GM21825 (cell line): ENCODE data around the gene MMP27.
A peak's percentile ranks its signal among the peaks of the same experiment; 100 is the strongest.

Experiments
- ATAC-seq: cut with Tn5 transposase; IDR thresholded peaks from one replicate; pipeline ENCODE4 v1.9.1; 2021; ENCODE audit warnings: mild to moderate bottlenecking, moderate library complexity; ENCODE audit not compliant: unreplicated experiment

Gene MMP27

DNA sequence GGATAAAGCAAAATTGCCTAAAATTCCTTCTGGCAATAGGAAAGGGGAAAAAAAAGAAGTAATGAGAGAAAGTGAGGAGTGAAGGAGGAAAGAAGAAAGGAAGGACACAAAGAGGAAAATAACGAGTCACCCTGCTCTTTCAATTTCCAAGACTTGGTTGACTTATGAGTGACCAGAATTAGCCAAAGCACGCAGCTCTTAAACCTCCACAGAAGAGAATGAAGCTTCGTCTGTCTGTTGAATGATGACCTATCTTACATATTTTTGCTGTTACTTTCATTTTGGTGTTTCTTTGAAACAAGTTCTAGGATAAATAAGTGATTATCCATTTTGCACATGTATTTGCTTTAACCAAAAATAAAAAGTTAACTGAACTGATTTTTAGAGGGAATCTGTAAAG lies 728 bp downstream of the MMP27 start:
- ATAC-seq: no peak

DNA sequence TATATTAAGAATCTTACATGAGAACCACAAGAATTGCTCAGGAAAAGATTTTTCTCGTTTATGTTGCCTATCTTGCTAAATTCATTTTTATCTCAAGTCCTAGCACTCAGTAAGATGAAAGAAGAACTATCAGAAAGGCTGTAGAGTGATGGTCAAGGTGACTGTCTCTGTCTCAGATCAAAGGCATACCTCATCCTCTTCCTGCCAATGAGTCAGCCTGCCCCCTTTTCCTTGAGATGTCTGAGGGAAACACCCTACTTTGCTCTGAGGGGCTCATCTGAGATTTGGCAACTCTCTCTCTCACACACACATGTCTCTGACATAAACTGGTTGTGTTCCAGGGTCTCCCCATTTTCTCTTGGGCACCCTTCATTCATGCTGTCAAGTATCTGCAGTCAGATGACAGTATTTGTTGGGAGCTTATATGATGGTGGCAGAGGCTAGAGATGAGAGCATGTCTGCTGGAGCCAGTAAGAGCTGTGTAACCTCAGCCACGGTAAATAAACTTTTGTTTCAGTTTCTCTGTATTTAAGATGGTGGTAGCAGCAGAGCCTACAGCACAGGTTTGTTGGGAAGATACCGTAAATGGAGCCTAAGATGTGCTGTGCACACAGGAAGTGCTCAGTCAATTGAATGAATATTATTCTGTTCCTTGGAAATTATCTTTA lies 1.6 kb downstream of the MMP27 start:
- ATAC-seq: no peak

DNA sequence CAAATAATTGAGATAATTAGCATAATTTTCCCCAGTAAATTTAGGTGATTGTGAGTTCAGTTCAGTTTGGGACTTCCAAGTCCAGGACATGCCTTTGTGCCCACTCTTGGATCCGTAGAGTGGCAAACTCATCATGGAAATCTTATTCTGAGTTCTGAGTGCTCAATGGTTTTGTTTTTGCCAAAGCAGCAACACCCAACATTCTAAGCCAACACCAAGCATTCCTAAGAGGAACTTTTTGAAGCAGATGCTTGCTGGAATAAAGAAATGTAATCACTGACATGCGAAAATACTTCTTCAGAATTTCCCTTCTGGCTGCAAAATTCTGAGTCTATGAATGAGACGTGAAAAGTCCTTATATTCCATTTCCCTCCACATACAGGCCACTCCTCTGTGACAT lies 10.4 kb downstream of the MMP27 start:
- ATAC-seq: no peak

DNA sequence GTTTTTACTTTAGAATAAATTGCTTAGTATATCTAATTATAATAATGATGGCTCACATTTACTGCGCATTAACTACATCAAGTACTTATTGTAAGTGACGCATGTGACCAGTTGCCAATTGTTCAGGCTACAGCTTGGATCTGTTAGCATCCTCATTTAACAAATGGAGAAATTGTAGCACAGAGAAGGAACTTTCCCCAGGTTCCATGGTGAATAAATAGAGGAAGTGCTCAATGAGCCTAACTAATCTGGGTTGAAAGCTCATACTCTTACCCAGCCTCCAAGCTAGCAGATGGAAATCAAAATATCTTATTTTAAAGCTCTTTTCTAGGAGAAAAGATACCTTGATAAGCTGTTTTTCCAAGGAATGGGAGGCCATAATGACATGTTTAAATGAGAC lies 19.8 kb downstream of the MMP27 start:
- ATAC-seq: no peak

DNA sequence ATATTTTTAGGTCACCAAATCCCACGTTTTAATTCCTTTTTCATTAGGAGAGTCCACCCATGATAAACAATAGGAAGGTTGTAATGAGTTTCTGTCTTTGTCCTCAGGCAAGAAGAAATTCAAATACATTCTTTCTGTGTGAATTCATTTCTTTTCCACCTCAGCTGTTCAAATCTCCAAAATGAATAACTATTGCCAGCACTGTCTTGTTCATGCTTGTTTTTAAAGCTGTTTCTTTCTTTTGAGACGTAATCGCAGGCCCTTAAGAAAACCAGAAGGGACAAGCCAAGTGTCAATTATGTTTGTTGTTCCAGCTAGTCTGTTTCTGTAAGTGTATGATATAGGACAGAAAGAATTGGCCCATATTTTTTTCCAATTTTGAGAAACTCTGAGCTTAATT lies 20.2 kb downstream of the MMP27 start:
- no peak for ATAC-seq

DNA sequence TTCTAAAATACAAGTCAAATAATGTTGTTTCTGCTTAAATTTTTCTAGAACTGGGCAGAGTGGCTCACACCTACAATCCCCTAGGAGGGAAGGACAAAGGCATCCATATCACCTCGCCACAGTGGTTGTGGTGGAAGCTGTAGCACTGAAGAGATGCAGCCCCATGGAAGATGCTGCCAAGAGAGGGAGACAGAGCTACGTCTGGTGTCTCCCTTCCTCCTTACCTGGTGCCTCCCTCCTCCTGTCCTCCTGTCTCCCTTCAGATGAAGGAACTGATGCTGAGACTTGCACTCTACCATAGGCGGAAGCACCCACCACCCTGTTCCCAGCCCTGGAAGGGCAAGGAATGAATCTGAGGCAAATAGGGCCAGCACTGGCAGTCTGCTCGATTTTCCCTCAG lies 22.3 kb downstream of the MMP27 start:
- no peak for ATAC-seq

DNA sequence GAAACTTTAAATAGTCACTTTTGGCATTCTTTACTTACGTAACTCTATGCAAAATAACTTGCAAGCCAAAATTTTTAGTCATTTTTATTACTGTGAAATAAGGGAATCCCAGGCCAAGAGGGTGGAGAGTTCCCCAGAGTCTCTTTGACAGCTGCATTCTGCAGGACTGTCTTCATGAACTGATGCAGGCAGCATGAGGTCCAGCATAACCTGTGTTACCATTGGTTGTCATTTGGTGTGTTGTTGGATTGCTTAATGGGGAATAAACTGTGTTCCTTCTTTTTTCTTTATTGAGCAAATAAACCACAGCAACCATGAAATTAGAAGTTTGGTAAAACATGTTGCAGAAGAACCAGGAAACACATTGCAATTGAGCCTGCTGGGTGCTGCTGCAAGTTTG lies 24.6 kb downstream of the MMP27 start:
- ATAC-seq: no peak

DNA sequence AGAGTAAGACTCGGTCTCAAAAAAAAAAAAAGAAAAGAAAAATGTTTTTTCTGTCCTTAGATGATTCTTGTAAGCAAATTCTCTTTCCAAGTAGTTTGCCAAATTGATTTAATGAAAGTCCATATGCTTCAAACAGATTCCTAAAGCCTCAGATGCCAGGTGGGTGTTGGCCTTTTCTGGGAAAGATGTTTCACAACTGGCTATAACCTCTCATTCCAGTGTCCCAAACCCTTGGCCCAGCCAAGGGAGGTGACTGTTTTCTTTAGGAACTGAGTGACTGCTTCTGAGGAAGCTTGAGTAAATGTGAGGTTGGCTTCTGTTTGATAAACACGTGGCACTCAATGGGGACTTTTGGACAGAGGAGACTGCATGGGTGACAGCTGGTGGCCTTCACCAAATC lies 27.5 kb downstream of the MMP27 start:
- no peak for ATAC-seq

DNA sequence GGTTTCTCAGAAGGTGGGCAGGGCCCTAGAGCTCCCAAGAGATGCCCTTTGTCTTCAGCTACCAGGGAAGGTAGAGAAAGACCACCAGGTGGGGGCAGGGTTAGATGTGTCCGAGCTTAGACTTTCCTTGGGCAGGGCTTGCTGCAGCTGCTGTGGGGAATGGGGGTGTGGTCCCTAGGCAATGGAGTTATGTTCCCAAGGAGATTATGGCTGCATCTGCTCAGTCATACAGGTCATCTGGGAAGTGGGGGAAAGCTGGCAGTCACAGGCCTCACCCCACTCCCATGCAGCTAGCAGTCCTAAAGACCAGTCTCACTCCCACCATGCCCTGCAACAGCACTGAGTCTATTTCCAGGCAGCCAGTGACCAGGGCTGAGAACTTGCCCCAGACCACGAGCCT lies 29.5 kb downstream of the MMP27 start:
- no peak for ATAC-seq

DNA sequence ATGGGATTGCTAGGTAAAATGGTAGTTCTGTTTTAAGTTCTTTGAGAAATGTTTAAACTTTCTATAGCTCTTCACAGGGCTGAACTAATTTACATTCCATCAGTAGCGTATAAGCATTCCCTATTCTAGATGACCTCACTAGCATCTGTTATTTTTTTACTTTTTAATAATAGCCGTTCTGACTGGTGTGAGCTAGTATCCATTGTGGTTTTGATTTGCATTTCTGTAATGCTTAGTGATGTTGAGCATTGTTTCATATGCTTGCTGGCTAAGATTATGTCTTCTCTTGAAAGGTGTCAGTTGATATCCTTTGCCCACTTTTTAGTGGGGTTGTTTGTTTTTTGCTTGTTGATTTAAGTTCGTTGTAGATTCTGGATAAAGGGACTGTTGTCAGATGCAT lies 35.9 kb downstream of the MMP27 start:
- peak; percentile 46 for ATAC-seq

DNA sequence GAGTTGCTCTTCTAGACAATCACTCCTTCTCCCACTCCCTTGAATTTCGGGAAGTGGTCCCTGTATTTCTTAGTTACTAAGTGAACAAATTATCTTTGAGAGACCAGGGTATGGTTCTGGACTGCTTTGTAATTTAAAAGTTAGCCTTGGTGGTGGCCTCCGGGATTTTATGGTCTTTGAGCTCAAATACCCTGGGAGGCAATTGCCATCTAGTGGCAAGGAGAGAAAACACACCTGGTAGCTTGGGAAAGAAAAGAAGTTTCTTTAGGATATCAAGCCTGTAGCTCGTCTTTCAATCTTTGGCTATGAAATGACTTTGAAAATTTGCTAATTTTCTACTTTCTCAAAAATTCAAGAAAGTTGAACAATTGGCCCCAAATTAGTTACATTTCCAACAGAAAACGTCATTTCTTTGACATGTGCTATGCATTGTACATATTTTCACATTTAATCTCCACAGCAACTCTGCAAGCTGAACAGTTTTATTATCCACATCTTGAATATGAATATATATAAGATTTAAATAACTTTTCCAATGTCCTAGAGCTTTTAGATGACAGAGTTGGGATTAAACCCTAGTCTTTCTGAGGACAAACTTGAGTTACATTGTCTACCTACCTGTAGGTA lies 39.1 kb downstream of the MMP27 start:
- ATAC-seq: no peak

DNA sequence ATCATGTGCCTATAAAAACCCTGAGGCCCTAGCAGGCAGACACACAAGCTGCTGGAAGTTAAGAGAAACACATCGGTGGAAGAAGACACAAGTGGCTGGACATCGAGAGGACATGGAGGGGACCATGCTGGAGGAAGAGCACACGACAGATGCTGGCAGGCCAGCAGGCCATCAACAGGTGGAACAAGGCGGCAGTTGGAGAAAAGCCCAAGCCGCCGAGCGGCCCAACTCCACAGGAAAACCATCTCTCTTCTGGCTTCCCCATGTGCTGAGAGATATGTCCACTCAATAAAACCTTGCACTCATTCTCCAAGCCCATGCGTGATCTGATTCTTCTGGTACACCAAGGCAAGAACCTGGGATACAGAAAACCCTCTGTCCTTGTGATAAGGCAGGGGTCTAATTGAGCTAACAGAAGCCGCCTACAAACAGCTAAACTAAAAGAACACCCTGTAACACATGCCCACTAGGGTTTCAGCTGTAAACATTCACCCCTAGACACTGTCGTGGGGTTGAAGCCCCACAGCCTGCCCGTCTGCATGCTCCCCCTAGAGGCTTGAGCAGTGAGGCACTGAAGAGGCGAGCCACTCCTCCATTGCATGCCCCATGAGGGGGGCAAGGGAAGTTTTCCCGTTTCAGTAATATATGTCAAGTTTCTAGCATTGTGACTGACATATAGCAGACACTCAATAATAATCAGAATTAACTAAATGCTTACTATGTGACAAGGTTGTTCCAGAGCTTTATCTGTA lies 41.4 kb downstream of the MMP27 start:
- ATAC-seq: peak; percentile 59

DNA sequence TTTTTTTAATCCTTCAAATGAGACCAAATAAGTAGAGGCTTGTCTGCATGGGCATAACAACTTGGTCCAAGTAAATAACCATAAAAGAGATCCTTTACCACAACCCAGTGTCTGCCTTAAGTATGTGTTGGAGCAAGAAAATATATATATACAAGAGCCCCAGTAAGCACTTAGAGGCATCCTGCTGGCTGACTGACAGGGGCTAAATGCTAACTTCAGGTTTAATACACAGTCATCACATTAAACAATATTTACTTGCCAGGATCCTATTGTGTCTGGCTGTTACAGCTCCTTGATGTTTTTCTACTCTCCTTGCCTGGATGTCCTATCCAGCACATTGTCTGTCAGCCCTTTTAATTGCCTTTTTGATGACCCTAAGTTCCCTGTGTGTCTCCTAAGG lies 43.0 kb downstream of the MMP27 start:
- no peak for ATAC-seq

DNA sequence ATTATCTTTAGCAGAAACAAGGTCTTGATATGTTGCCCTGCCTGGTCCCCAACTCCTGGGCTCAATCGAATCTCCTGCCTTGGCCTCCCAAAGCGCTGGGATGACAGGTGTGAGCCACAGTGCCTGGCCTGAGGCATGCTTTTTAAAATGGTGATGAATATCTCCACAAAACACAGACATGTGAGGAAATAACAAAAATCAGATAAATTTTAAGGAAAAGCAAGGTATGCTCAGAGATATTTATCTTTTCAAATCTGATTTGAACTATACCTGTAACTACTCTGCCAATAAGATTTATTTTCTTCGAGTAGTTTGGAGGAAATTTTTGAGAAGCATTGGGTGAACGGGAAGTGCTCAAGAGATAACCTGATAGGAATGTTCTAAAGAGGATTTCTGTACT lies 44.5 kb downstream of the MMP27 start:
- ATAC-seq: no peak

DNA sequence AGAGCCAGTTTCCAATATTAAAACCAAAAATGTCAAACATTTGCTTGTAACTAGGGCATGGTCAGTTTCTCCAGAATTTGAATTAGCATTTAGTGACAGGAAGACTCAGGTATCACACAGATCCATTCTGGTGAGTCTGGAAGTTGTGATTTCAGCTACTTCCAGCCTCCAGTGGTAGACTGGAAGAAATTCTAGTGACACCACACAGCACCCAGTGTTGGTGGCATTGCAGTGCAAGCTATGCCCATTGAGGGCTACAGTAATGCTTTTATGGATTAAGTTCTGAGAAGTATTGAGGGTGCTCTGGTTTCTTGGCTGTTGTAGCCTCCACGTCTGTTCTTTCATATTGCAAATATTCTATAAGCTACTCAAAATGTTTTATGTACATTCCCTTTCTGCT lies 49.0 kb downstream of the MMP27 start:
- no peak for ATAC-seq

DNA sequence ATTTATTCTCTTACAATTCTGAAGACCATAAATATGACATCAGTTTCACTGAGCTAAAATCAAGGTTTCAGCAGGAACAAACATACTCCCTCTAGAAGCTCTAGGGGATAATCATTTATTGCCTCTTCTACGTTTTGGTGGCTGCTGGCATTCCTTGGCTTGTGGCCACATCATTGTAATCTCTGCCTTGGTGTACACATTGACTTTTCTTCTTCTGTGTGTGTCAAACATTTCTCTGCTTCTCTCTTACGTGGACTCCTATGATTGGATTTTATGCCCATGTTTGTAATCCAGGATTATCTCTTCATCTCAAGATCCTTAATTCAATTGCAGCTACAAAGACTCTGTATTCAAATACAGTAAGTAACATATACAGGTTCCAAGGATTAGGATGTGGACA lies 50.0 kb downstream of the MMP27 start:
- ATAC-seq: no peak

DNA sequence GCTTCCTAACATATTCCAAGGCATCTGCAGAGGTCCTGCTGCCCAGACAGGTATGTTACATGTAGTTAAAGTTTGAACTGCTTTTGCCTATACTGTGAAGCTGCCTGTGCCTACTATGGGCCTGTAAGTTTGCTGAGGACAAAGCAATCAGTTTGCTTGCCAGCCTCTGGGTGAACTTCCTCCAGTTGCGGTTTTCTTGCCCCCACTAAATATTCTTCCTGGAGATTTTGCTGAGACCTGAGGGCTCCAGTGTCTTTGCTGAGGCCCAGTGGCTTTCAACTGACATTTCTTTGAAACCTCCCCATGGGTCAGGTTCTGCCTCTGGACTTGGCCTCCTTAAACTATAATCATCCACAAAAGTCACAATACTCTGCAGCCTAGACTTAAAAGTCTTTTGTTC lies 50.8 kb downstream of the MMP27 start:
- ATAC-seq: no peak

DNA sequence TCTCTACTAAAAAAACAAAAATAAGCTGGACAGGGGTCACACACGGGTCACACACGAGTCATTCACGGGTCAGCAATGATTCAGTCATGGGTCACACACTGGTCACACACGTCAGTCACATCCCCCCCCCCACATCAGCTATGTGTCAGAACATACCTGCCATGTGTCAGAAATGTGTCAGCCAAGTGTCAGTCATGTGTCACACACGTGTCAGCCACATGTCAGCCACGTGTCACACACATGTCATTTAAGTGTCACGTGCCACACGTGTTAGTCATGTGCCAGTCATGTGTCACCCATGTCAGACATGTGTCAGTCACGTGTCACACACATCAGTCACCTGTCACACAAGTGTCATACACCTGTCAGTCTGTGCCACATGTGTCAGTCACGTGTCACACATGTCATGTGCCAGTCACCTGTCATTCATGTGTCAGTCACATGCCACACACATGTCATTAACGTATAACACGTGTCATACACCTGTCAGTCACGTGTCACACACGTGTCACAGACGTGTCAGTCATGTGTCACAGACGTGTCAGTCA lies 51.8 kb downstream of the MMP27 start:
- ATAC-seq: no peak

DNA sequence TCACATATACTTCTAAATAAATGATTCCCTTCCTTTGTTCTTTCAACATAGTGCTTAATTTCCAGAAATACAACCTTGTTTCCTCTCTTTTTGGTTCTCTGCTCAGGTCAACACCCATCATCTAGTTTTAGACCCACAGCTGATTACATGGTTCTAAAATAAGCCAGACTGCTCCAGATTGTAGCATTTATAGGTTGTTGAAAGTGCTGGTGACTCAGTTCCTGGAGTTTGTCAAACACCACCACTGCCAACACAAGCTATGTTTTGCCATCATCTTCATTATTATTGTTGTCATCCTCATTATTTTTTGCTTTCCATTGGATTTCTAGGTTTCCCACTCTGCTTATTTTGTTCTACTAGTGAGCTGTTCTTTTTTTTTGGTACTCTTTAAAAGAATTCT lies 58.1 kb downstream of the MMP27 start:
- ATAC-seq: no peak

DNA sequence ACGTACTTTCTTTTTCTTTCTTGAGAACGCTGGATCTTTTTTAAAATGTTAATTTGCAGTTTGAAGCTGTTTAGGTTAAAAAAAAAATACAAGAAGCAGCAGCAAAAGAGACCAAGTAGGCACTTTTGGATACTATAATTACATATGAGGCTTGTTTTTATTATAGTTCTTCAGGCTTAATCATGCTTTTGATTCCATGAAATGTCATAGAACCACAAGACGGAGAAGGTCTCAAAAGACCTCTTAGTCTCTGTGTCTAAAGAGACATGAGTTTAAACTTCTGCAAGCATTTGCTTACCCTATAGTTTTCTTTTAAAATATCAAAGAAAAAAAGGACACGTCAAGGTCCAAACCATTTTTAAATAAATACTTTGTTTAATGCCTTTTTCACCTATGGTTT lies 61.6 kb downstream of the MMP27 start:
- no peak for ATAC-seq
